ENCODE data around the gene GALNT7. TPM values are rescaled to one million over a fixed set of nuclear protein-coding genes. Genes with fewer than 3 reads are reported as not detected.

The GALNT7 gene
- total RNA-seq, 1 donor from 2014 or later, result 31.1 TPM

- TF ChIP-seq CTCF (conservative IDR thresholded peaks at IDR 0.05; ENCODE audit: low read depth, low read length), result no peak
- DNase-seq (ENCODE audit: low read depth), result no peak
- no peak overlapping the region for H3K4me3 ChIP-seq (ENCODE audit: low read depth, low read length)
Measured at GRCh38 chr4:173151496-173151895, 17.1 kb upstream of the GALNT7 start.

GRCh38 chr4:173152104-173152503 is 16.5 kb upstream of the GALNT7 start:
- no peak for DNase-seq (ENCODE audit: low read depth)
- no peak overlapping the region for H3K4me3 ChIP-seq (ENCODE audit: low read depth, low read length)
- TF ChIP-seq CTCF (conservative IDR thresholded peaks at IDR 0.05; ENCODE audit: low read depth, low read length), result no peak

GRCh38 chr4:173153445-173153844 is 15.2 kb upstream of the GALNT7 start:
- DNase-seq (ENCODE audit: low read depth), result no peak
- H3K4me3 ChIP-seq (ENCODE audit: low read depth, low read length), result no peak overlapping the region
- no peak for TF ChIP-seq CTCF (conservative IDR thresholded peaks at IDR 0.05; ENCODE audit: low read depth, low read length)

- H3K4me3 ChIP-seq (ENCODE audit: low read depth, low read length), result no peak overlapping the region
- DNase-seq (ENCODE audit: low read depth), result no peak
- no peak for TF ChIP-seq CTCF (conservative IDR thresholded peaks at IDR 0.05; ENCODE audit: low read depth, low read length)
Measured at GRCh38 chr4:173159791-173160190, 8.8 kb upstream of the GALNT7 start.

GRCh38 chr4:173160871-173161270 is 7.7 kb upstream of the GALNT7 start:
- DNase-seq (ENCODE audit: low read depth), result no peak
- TF ChIP-seq CTCF (conservative IDR thresholded peaks at IDR 0.05; ENCODE audit: low read depth, low read length), result no peak
- H3K4me3 ChIP-seq (ENCODE audit: low read depth, low read length), result no peak overlapping the region

- TF ChIP-seq CTCF (conservative IDR thresholded peaks at IDR 0.05; ENCODE audit: low read depth, low read length), result no peak
- no peak for DNase-seq (ENCODE audit: low read depth)
- no peak overlapping the region for H3K4me3 ChIP-seq (ENCODE audit: low read depth, low read length)
Measured at GRCh38 chr4:173161311-173161710, 7.3 kb upstream of the GALNT7 start.

GRCh38 chr4:173165706-173166105 is 2.9 kb upstream of the GALNT7 start:
- no peak for TF ChIP-seq CTCF (conservative IDR thresholded peaks at IDR 0.05; ENCODE audit: low read depth, low read length)
- H3K4me3 ChIP-seq (ENCODE audit: low read depth, low read length), result no peak overlapping the region
- DNase-seq (ENCODE audit: low read depth), result no peak

Data from epithelial cell of proximal tubule (primary cell).